GM20000 (cell line): ENCODE results near the gene EXT2.

Experiments
- DNase-seq: peaks from one replicate; pipeline ENCODE4 v3.0.0; 2012; ENCODE audit warnings: low spot score
- CTCF ChIP-seq: IDR thresholded peaks from 2 replicates; pipeline ENCODE4 v1.5.1; 2012; ENCODE audit warnings: mild to moderate bottlenecking, control low read depth; ENCODE audit errors: extremely low read depth, missing control alignments

Gene EXT2

GRCh38 chr11:44282620-44283019 is 187.1 kb downstream of the EXT2 start:
- TF ChIP-seq CTCF, result no peak
- no peak for DNase-seq

GRCh38 chr11:44285756-44286155 is 190.3 kb downstream of the EXT2 start:
- DNase-seq, result no peak
- no peak for TF ChIP-seq CTCF

GRCh38 chr11:44286268-44286880 is 190.9 kb downstream of the EXT2 start:
- TF ChIP-seq CTCF, result peak; percentile 93
- peak; percentile 82 for DNase-seq

- no peak for TF ChIP-seq CTCF
- no peak for DNase-seq
Observed at GRCh38 chr11:44286911-44287310, 191.4 kb downstream of the EXT2 start.

- TF ChIP-seq CTCF, result no peak
- no peak for DNase-seq
Observed at GRCh38 chr11:44288133-44288526, 192.7 kb downstream of the EXT2 start.

GRCh38 chr11:44290208-44290607 is 194.7 kb downstream of the EXT2 start:
- TF ChIP-seq CTCF, result no peak
- DNase-seq, result no peak
